HG03378 (cell line): ENCODE measurements around the gene BARX1.

Source experiments
- ATAC-seq: cut with Tn5 transposase; IDR thresholded peaks from one replicate; pipeline ENCODE4 v1.9.1; 2021; ENCODE audit warnings: mild to moderate bottlenecking, moderate library complexity; ENCODE audit not compliant: unreplicated experiment

The BARX1 gene

GRCh38 chr9:93929231-93929630 is 25.9 kb downstream of the BARX1 start:
- no peak for ATAC-seq

- no peak for ATAC-seq
These were observed 32.6 kb downstream of the BARX1 start for GRCh38 chr9:93922535-93922934.

- no peak for ATAC-seq
These were observed 34.9 kb downstream of the BARX1 start for GRCh38 chr9:93920131-93920800.

GRCh38 chr9:93918061-93918460 is 37.1 kb downstream of the BARX1 start:
- ATAC-seq = no peak

- no peak for ATAC-seq
These were observed 37.9 kb downstream of the BARX1 start for GRCh38 chr9:93917121-93917853.

- no peak for ATAC-seq
These were observed 38.8 kb downstream of the BARX1 start for GRCh38 chr9:93916358-93916757.

- ATAC-seq = no peak
These were observed 43.2 kb downstream of the BARX1 start for GRCh38 chr9:93911801-93912554.

- no peak for ATAC-seq
These were observed 43.9 kb downstream of the BARX1 start for GRCh38 chr9:93911136-93911745.

GRCh38 chr9:93910598-93910997 is 44.6 kb downstream of the BARX1 start:
- no peak for ATAC-seq

- no peak for ATAC-seq
These were observed 45.0 kb downstream of the BARX1 start for GRCh38 chr9:93910196-93910595.

- ATAC-seq = no peak
These were observed 45.9 kb downstream of the BARX1 start for GRCh38 chr9:93909242-93909616.

GRCh38 chr9:93908591-93909241 is 46.4 kb downstream of the BARX1 start:
- ATAC-seq = no peak

GRCh38 chr9:93907551-93908199 is 47.5 kb downstream of the BARX1 start:
- ATAC-seq = no peak

GRCh38 chr9:93906195-93906880 is 48.8 kb downstream of the BARX1 start:
- no peak for ATAC-seq

- ATAC-seq = no peak
These were observed 49.6 kb downstream of the BARX1 start for GRCh38 chr9:93905473-93906133.

- ATAC-seq = no peak
These were observed 50.3 kb downstream of the BARX1 start for GRCh38 chr9:93904649-93905472.

GRCh38 chr9:93903886-93904648 is 51.1 kb downstream of the BARX1 start:
- ATAC-seq = no peak
